Activated CD4-positive, alpha-beta T cell treated with anti-CD3 and anti-CD28 coated beads, Interleukin-2, amount 10 ng/mL, durations not matched to agents 7 days and 5 days (primary cell): ENCODE results near the gene PICALM. TPM values are rescaled to one million over a fixed set of nuclear protein-coding genes. Genes with fewer than 3 reads are reported as not detected.
"Not testable (repeated sequence)": the region's sequence is repeated elsewhere in the genome, so short reads cannot be mapped to it uniquely, and the experiment has no call there.

Experiments
- CTCF ChIA-PET: fragments of 350-600 bp; sonication (Branson Sonifier 250); formaldehyde crosslinking; loops from one replicate; lab custom pipeline; 2021; ENCODE audit warnings: antibody characterized with exemption; lab: Charles Lee
- POLR2A ChIA-PET: fragments of 350-600 bp; sonication (Branson Sonifier 250); formaldehyde crosslinking; loops from one replicate; lab custom pipeline; 2021; ENCODE audit warnings: antibody characterized with exemption; lab: Charles Lee
- DNase-seq: peaks from one replicate; pipeline ENCODE4 v3.0.0-alpha.2; 2020
- H3K27ac Mint-ChIP-seq: one replicate; pipeline ENCODE4 v1.8.0; 2021; ENCODE audit warnings: mild to moderate bottlenecking, moderate library complexity, mixed read lengths
- H3K27me3 Mint-ChIP-seq: one replicate; pipeline ENCODE4 v1.8.0; 2021; ENCODE audit warnings: mixed read lengths
- H3K36me3 Mint-ChIP-seq: one replicate; pipeline ENCODE4 v1.8.0; 2021; ENCODE audit warnings: low read depth, mixed read lengths
- H3K4me1 Mint-ChIP-seq: one replicate; pipeline ENCODE4 v1.8.0; 2021; ENCODE audit warnings: mixed read lengths
- H3K4me3 Mint-ChIP-seq: one replicate; pipeline ENCODE4 v1.8.0; 2021; ENCODE audit warnings: mild to moderate bottlenecking, moderate library complexity, mixed read lengths
- H3K9me3 Mint-ChIP-seq: one replicate; pipeline ENCODE4 v1.8.0; 2021; ENCODE audit warnings: mixed read lengths
- total RNA-seq, 2 experiments: library from RNA; stranded (reverse); gene quantifications; one replicate each; pipeline ENCODE4 v1.2.3, GENCODE V29; 2021

The PICALM gene
- 100 to 1,000 TPM in 1 of 2 experiments, 10 to 100 TPM in 1; 89.4 to 140 TPM for total RNA-seq

GRCh38 chr11:86068951-86069407 lies at the start of gene PICALM:
Gene PICALM (minus strand): TSS chr11:86069084. CDS start chr11:86068780, 304 bp downstream.
- CTCF ChIA-PET = interaction anchor here (1.0 to 3.0 kb wide), 14 partner anchors 10 to 214 kb away, joined by 3 to 13 read pairs (median 4); partner anchors contain the start of gene CCDC83
- H3K4me1 Mint-ChIP-seq = peaks cover 30% of the 10 kb centered on the region
- H3K9me3 Mint-ChIP-seq = no peaks in the 10 kb centered on the region
- H3K27ac Mint-ChIP-seq = peak within 1 kb of the TSS; percentile 96
- POLR2A ChIA-PET = interaction anchor here (1.1 kb wide), 1 partner anchor 125 kb away, joined by 4 read pairs; no protein-coding TSS in a partner anchor
- H3K36me3 Mint-ChIP-seq = peaks cover 19% of the 10 kb centered on the region
- H3K4me3 Mint-ChIP-seq = peak within 1 kb of the TSS; percentile 98
- DNase-seq = peak; percentile 98
- H3K27me3 Mint-ChIP-seq = no peaks in the 10 kb centered on the region

DNA sequence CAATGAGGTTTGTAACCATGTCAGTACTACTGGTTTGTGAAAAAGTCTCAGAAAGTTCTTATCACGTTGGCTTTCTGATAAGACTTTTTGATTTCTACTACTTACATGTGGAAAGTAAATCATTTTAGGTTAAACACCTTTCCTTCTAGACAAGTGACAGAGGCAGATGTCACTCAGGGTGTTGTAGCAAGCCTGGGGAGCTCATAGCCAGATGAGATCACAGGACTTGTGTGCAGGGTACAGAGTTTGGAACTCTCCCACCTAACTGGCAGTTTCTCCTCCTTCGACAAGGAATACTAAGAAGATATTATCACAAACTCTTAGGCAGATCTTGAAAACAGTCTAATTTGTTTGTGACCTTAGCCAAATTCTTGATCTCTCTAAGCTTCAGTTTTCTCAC lies 49.4 kb upstream of the PICALM start:
- peaks cover 2% of the 10 kb centered on the region for H3K9me3 Mint-ChIP-seq
- ChIA-PET CTCF (interaction anchor here (0.8 to 2.0 kb wide), 3 partner anchors 10 to 27 kb away, joined by 3 to 5 read pairs (median 4); no protein-coding TSS in a partner anchor), POLR2A (no interaction called here)
- peaks cover 23% of the 10 kb centered on the region for H3K4me1 Mint-ChIP-seq
- H3K27ac Mint-ChIP-seq = no peak overlapping the region
- no peaks in the 10 kb centered on the region for H3K36me3 Mint-ChIP-seq
- DNase-seq = no peak
- no peak overlapping the region for H3K4me3 Mint-ChIP-seq
- H3K27me3 Mint-ChIP-seq = peaks cover 4% of the 10 kb centered on the region

- Mint-ChIP-seq H3K4me1 (peaks cover 23% of the 10 kb centered on the region), H3K36me3 (no peaks in the 10 kb centered on the region), H3K4me3 (no peak overlapping the region), H3K27ac (no peak overlapping the region), H3K27me3 (peaks cover 4% of the 10 kb centered on the region), H3K9me3 (peaks cover 2% of the 10 kb centered on the region)
- ChIA-PET POLR2A (no interaction called here), CTCF (interaction anchor here (0.8 to 2.0 kb wide), 2 partner anchors 21 to 27 kb away, joined by 3 to 5 read pairs; no protein-coding TSS in a partner anchor)
- no peak for DNase-seq
Measured at GRCh38 chr11:86117712-86118063, 48.8 kb upstream of the PICALM start.

- Mint-ChIP-seq H3K27me3 (peaks cover 4% of the 10 kb centered on the region), H3K27ac (no peak overlapping the region), H3K9me3 (peaks cover 2% of the 10 kb centered on the region), H3K4me1 (peaks cover 23% of the 10 kb centered on the region), H3K4me3 (no peak overlapping the region), H3K36me3 (no peaks in the 10 kb centered on the region)
- CTCF ChIA-PET = interaction anchor here (0.8 to 2.0 kb wide), 5 partner anchors 20 to 76 kb away, joined by 3 to 5 read pairs (median 3); no protein-coding TSS in a partner anchor
- POLR2A ChIA-PET = no interaction called here
- no peak for DNase-seq
Measured at GRCh38 chr11:86117001-86117711, 48.3 kb upstream of the PICALM start.

- ChIA-PET POLR2A (no interaction called here), CTCF (interaction anchor here (0.6 to 2.0 kb wide), 8 partner anchors 21 to 145 kb away, joined by 3 to 5 read pairs (median 4); no protein-coding TSS in a partner anchor)
- Mint-ChIP-seq H3K27me3 (peaks cover 4% of the 10 kb centered on the region), H3K9me3 (peaks cover 2% of the 10 kb centered on the region), H3K27ac (no peak overlapping the region), H3K4me3 (no peak overlapping the region), H3K4me1 (peaks cover 23% of the 10 kb centered on the region), H3K36me3 (no peaks in the 10 kb centered on the region)
- DNase-seq = no peak
Measured at GRCh38 chr11:86116386-86116726, 47.5 kb upstream of the PICALM start.

DNA sequence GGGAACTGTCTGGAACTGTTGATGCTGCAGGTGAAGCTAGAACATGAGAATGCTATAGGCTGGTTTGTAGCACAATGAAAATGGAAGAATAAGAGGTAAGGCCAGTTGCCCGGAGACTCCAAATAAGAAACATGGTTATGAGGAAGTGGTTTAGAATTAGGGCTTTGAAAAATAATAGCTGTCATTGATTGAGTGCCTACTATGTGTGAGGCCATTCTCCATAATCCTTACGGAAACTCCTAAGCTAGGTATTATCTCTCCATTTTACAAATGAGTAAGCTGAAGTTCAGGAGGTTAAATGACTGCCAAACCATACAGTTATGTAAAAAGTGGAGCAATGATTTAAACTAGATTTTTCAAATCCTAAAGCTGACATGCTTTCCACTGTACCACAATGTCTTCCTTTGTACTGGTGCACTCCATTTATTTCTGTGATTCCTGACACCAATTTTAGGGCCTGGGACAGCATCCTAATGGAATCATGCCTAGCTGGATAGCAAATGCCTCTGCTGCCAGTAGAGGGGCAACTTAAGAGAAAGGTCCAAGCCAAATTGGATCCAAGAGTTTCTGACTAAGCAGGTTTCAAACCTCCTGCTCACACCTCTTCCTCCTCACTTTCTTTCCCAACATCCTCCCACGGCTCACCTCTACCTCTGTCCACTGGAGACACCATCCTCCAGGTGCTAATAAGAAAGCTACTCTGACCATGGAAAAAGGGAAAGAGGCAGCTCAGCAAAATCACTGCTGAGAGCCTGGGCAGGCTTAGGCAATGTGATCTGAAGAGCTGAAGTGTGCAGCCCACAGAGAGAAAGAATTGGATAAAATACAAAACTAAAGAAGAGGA lies 46.9 kb upstream of the PICALM start:
- no peak for DNase-seq
- Mint-ChIP-seq H3K4me3 (no peak overlapping the region), H3K27ac (no peak overlapping the region), H3K27me3 (peaks cover 2% of the 10 kb centered on the region), H3K4me1 (peaks cover 23% of the 10 kb centered on the region), H3K9me3 (no peaks in the 10 kb centered on the region), H3K36me3 (no peaks in the 10 kb centered on the region)
- CTCF ChIA-PET = interaction anchor here (0.6 to 1.6 kb wide), 6 partner anchors 22 to 144 kb away, joined by 3 to 5 read pairs (median 4); no protein-coding TSS in a partner anchor
- POLR2A ChIA-PET = no interaction called here

GRCh38 chr11:86108890-86109638 lies 40.2 kb upstream of the PICALM start:
- no peak overlapping the region for H3K27ac Mint-ChIP-seq
- no peak overlapping the region for H3K4me3 Mint-ChIP-seq
- no peaks in the 10 kb centered on the region for H3K4me1 Mint-ChIP-seq
- peaks cover 2% of the 10 kb centered on the region for H3K9me3 Mint-ChIP-seq
- H3K36me3 Mint-ChIP-seq = no peaks in the 10 kb centered on the region
- H3K27me3 Mint-ChIP-seq = peaks cover 8% of the 10 kb centered on the region
- DNase-seq = no peak
- CTCF ChIA-PET = no interaction called here
- POLR2A ChIA-PET = no interaction called here

DNA sequence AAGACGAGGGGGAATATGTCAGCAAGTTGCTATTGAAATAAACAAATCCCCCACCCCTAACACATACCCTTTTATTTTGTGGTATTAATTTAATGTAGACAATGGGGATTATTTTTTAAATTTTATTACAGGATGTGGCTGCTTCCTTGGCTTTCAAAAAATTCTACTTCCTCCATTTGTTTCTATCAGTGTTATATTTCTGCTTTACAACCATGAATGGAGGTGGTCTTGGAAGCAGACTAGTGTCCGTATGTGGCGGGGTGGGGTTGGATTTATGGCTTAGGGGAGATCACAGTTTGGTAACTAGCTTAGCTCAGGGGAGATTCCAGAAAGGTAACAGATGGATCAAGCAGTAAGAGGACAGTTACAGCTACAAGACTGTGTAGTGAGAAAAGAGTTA lies 39.3 kb upstream of the PICALM start:
- peaks cover 2% of the 10 kb centered on the region for H3K9me3 Mint-ChIP-seq

DNA sequence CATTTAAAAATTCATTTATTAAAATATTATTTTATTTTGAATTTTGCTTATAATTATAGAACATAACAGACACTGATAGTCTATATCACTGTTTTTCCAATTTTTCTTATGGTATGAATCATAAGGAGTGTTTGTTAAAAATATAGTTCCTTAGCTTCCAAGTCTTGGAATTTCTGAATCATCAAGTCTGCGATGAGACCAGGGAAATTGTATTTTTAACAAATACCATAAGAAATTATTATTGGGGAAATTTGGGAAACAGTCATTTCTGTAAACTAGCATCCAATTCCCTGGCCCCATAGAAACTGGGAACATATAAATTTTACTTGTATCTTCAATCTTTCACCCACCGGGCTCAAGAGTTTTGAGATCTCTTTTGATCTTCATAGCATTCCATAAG lies 38.0 kb upstream of the PICALM start:
- Mint-ChIP-seq H3K4me1 (no peaks in the 10 kb centered on the region), H3K9me3 (peaks cover 4% of the 10 kb centered on the region), H3K36me3 (no peaks in the 10 kb centered on the region), H3K27me3 (peaks cover 9% of the 10 kb centered on the region), H3K4me3 (no peak overlapping the region), H3K27ac (no peak overlapping the region)
- POLR2A ChIA-PET = no interaction called here
- CTCF ChIA-PET = no interaction called here
- no peak for DNase-seq

More for the DNA sequence above, 39.3 kb upstream of the PICALM start:
- Mint-ChIP-seq H3K4me3 (no peak overlapping the region), H3K36me3 (no peaks in the 10 kb centered on the region), H3K27ac (no peak overlapping the region), H3K27me3 (peaks cover 7% of the 10 kb centered on the region), H3K4me1 (no peaks in the 10 kb centered on the region)
- DNase-seq = no peak
- POLR2A ChIA-PET = no interaction called here
- CTCF ChIA-PET = interaction anchor here (0.7 kb wide), 1 partner anchor 134 kb away, joined by 4 read pairs; no protein-coding TSS in a partner anchor

DNA sequence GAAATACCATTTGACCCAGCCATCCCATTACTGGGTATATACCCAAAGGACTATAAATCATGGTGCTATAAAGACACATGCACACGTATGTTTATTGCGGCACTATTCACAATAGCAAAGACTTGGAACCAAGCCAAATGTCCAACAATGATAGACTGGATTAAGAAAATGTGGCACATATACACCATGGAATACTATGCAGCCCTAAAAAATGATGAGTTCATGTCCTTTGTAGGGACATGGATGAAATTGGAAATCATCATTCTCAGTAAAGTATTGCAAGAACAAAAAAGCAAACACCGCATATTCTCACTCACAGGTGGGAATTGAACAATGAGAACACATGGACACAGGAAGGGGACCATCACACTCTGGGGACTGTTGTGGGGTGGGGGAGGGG lies 37.1 kb upstream of the PICALM start:
- H3K9me3 Mint-ChIP-seq, H3K4me1 Mint-ChIP-seq, POLR2A ChIA-PET: not testable (repeated sequence)

DNA sequence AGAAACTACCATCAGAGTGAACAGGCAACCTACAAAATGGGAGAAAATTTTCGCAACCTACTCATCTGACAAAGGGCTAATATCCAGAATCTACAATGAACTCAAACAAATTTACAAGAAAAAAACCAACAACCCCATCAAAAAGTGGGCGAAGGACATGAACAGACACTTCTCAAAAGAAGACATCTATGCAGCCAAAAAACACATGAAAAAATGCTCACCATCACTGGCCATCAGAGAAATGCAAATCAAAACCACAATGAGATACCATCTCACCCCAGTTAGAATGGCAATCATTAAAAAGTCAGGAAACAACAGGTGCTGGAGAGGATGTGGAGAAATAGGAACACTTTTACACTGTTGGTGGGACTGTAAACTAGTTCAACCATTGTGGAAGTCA lies 36.7 kb upstream of the PICALM start:
- H3K36me3 Mint-ChIP-seq, H3K4me3 Mint-ChIP-seq, CTCF ChIA-PET, H3K9me3 Mint-ChIP-seq, POLR2A ChIA-PET, H3K4me1 Mint-ChIP-seq, H3K27me3 Mint-ChIP-seq, DNase-seq, H3K27ac Mint-ChIP-seq: not testable (repeated sequence)

More for the DNA sequence above, 37.1 kb upstream of the PICALM start:
- CTCF ChIA-PET, H3K4me3 Mint-ChIP-seq, H3K27ac Mint-ChIP-seq, H3K27me3 Mint-ChIP-seq, DNase-seq, H3K36me3 Mint-ChIP-seq: not testable (repeated sequence)

GRCh38 chr11:86103808-86104207 lies 34.9 kb upstream of the PICALM start:
- no peak overlapping the region for H3K4me3 Mint-ChIP-seq
- H3K27ac Mint-ChIP-seq = no peak overlapping the region
- no peaks in the 10 kb centered on the region for H3K4me1 Mint-ChIP-seq
- ChIA-PET CTCF (interaction anchor here (0.6 to 1.4 kb wide), 4 partner anchors 9 to 115 kb away, joined by 3 to 4 read pairs (median 3); no protein-coding TSS in a partner anchor), POLR2A (no interaction called here)
- H3K9me3 Mint-ChIP-seq = peaks cover 2% of the 10 kb centered on the region
- no peak for DNase-seq
- peaks cover 5% of the 10 kb centered on the region for H3K27me3 Mint-ChIP-seq
- H3K36me3 Mint-ChIP-seq = no peaks in the 10 kb centered on the region
